ENCODE measurements around the gene PHF2.

PHF2 gene

GRCh38 chr9:93713716-93714115, 137.3 kb downstream of the PHF2 start:
- DNase-seq, result no peak

- DNase-seq, result no peak
Observed at GRCh38 chr9:93721417-93721965, 145.1 kb downstream of the PHF2 start.

GRCh38 chr9:93724852-93725251, 148.5 kb downstream of the PHF2 start:
- no peak for DNase-seq

GRCh38 chr9:93725382-93725781, 149.0 kb downstream of the PHF2 start:
- DNase-seq, result no peak

- no peak for DNase-seq
Observed at GRCh38 chr9:93726147-93726546, 149.8 kb downstream of the PHF2 start.
